ENCODE data around the gene STK17B.

- TF ChIP-seq, protein P1, sequence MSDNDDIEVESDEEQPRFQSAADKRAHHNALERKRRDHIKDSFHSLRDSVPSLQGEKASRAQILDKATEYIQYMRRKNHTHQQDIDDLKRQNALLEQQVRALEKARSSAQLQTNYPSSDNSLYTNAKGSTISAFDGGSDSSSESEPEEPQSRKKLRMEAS (IDR thresholded peaks at IDR 0.05; ENCODE audit: low read depth, low read length) = no peak
- no peak for TF ChIP-seq NRF1 (conservative IDR thresholded peaks at IDR 0.05; ENCODE audit: low read depth, low read length)
Measured at GRCh38 chr2:196105951-196106350, 65.4 kb downstream of the STK17B start.

Measured in GM12878 (cell line).